Peyer's patch (tissue), 4 donors: Measurements from ENCODE around the gene LCP1. TPM values are rescaled to one million over a fixed set of nuclear protein-coding genes. Genes with fewer than 3 reads are reported as not detected.

Experiments
- DNase-seq, 3 donors: peaks; one replicate each; pipeline ENCODE4 v3.0.0-alpha.2; 2017 to 2019
- H3K27ac ChIP-seq, 4 donors: fragments of 200-600 bp; sonication (generic); one replicate each; pipeline ENCODE4 v1.5.1; 2016 to 2019
- H3K27me3 ChIP-seq, 2 donors: fragments of 200-600 bp; sonication (generic); one replicate each; pipeline ENCODE4 v1.5.1; 2019
- H3K36me3 ChIP-seq, 3 donors: fragments of 200-600 bp; sonication (generic); one replicate each; pipeline ENCODE4 v1.5.1; 2016 to 2019
- H3K4me1 ChIP-seq, 4 donors: fragments of 200-600 bp; sonication (generic); one replicate each; pipeline ENCODE4 v1.5.1; 2016 to 2019
- H3K4me3 ChIP-seq, 4 donors: fragments of 200-600 bp; sonication (generic); 1 replicate in 3 of 4; 2 replicates in 1 of 4; pipeline ENCODE4 v1.5.1; 2016 to 2019; ENCODE audit warnings: mild to moderate bottlenecking in 1 of 4
- H3K9me3 ChIP-seq, 4 donors: fragments of 200-600 bp; sonication (generic); one replicate each; pipeline ENCODE4 v1.5.1; 2016 to 2019; ENCODE audit warnings: mild to moderate bottlenecking in 1 of 4
- POLR2A ChIP-seq, 2 donors: fragments of 450-650 bp; IDR thresholded peaks; one replicate each; pipeline ENCODE4 v1.5.1; 2017; ENCODE audit warnings: antibody characterized with exemption in 2 of 2, mild to moderate bottlenecking in 2 of 2, moderate library complexity in 2 of 2
- total RNA-seq, 4 donors: library from RNA; depleted of rRNA; stranded (reverse); fragments of >200 nt; gene quantifications; one replicate each; pipeline ENCODE4 v1.1.0, GENCODE V29; 2016
- TF ChIP-seq, protein P1 (sequence below), 6 experiments: fragments of 450-650 bp in 4 of 6; fragments of 200-600 bp in 2 of 6; sonication (generic) in 1 of 6; IDR thresholded peaks; one replicate each; pipeline ENCODE4 v1.5.1; 2017 to 2019; ENCODE audit warnings: antibody characterized with exemption in 6 of 6, mild to moderate bottlenecking in 3 of 6, moderate library complexity in 1 of 6

LCP1 gene
- total RNA-seq, 4 donors from 2014 or later, result 11.1 to 167 (median 19.2) TPM

DNA sequence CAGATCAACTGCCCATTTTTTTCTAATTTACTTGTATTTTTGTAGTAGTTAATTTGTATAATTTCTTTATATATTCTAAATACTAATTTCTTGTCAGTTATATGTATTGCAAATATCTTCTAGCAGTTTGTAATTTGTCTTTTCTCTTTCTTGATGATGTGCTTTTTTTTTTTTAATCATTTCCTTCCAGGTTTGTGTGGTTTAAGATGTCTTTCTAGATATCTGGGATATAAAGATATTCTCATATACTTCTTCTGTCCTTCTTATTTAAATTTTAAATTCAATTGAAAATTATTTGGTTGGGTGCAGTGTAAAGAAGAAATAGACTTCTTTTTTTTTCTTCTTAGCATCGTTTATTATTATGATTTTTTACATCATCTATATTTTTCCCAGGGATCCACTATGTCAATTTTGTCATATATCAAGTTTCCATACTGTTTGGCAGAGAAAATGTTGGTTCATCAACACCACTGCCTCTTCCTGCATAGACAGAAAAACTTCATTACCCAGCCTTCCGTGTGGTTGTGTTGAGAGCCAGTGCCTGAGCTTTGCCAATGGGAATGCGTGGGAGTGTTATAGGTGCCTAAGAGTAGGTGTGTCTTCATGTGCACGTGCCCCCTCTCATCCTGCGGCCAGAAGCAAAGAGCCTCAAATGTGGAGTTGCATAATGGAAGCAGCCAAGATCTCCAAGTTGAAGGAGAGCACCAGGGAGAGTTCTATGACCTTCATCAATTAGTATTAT lies 93.0 kb downstream of the LCP1 start:
- H3K27ac ChIP-seq, result no peak overlapping the region
- DNase-seq, result no peak
- no peaks in the 10 kb centered on the region for H3K27me3 ChIP-seq
- H3K9me3 ChIP-seq, result no peaks in the 10 kb centered on the region
- no peaks in the 10 kb centered on the region for H3K4me1 ChIP-seq
- H3K4me3 ChIP-seq, result no peak overlapping the region
- TF ChIP-seq POLR2A (IDR thresholded peaks at IDR 0.05), result no peak
- TF ChIP-seq, protein P1, sequence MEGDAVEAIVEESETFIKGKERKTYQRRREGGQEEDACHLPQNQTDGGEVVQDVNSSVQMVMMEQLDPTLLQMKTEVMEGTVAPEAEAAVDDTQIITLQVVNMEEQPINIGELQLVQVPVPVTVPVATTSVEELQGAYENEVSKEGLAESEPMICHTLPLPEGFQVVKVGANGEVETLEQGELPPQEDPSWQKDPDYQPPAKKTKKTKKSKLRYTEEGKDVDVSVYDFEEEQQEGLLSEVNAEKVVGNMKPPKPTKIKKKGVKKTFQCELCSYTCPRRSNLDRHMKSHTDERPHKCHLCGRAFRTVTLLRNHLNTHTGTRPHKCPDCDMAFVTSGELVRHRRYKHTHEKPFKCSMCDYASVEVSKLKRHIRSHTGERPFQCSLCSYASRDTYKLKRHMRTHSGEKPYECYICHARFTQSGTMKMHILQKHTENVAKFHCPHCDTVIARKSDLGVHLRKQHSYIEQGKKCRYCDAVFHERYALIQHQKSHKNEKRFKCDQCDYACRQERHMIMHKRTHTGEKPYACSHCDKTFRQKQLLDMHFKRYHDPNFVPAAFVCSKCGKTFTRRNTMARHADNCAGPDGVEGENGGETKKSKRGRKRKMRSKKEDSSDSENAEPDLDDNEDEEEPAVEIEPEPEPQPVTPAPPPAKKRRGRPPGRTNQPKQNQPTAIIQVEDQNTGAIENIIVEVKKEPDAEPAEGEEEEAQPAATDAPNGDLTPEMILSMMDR (IDR thresholded peaks at IDR 0.05), result no peak
- no peaks in the 10 kb centered on the region for H3K36me3 ChIP-seq

DNA sequence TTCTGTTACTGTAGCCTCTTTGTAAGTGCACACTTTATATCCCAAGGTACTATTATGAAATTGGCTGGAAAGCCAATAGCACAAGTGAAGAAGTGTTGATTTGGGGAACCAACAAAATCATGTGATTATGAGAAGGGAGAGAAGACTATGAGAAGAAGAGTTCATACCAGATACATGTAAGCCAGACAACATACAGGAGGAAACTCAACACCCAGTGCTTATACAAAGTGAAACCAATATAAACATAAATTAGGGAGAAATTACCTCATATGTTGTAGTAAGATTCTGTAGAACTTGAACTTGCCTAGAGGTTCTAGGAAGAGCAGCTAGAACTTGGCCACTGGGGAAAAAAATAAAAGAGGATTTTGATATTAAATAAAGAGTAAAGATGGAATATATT lies 94.5 kb downstream of the LCP1 start:
- H3K36me3 ChIP-seq, result no peaks in the 10 kb centered on the region
- no peaks in the 10 kb centered on the region for H3K4me1 ChIP-seq
- no peaks in the 10 kb centered on the region for H3K9me3 ChIP-seq
- TF ChIP-seq, protein P1 (IDR thresholded peaks at IDR 0.05), result no peak
- TF ChIP-seq POLR2A (IDR thresholded peaks at IDR 0.05), result no peak
- H3K27ac ChIP-seq, result no peak overlapping the region
- no peak for DNase-seq
- H3K4me3 ChIP-seq, result no peak overlapping the region
- H3K27me3 ChIP-seq, result no peaks in the 10 kb centered on the region

DNA sequence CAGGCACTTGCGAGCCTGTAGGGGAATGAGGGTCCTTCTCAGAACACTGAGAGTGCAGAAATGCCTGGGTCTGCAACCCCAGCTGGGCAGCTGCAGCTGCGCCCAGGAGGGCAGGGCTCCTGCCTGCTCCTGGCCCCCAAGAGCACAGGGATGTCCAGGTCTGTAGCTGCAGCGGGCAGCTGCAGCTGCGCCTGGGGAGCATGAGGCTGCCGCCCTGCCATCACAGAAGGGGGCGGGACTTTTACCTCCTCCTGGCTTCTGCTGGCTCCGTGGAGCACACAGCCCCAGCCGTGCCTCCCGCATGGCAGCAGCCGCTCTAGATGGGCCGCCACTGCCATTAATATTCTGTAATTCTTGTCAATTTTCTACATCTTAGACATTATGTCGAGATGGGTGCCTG lies 95.0 kb downstream of the LCP1 start:
- Histone ChIP-seq H3K36me3 (no peaks in the 10 kb centered on the region), H3K9me3 (no peaks in the 10 kb centered on the region), H3K27ac (no peak overlapping the region), H3K27me3 (no peaks in the 10 kb centered on the region), H3K4me1 (no peaks in the 10 kb centered on the region), H3K4me3 (no peak overlapping the region)
- DNase-seq, result no peak
- TF ChIP-seq POLR2A (IDR thresholded peaks at IDR 0.05), result no peak
- TF ChIP-seq, protein P1 (IDR thresholded peaks at IDR 0.05), result no peak

DNA sequence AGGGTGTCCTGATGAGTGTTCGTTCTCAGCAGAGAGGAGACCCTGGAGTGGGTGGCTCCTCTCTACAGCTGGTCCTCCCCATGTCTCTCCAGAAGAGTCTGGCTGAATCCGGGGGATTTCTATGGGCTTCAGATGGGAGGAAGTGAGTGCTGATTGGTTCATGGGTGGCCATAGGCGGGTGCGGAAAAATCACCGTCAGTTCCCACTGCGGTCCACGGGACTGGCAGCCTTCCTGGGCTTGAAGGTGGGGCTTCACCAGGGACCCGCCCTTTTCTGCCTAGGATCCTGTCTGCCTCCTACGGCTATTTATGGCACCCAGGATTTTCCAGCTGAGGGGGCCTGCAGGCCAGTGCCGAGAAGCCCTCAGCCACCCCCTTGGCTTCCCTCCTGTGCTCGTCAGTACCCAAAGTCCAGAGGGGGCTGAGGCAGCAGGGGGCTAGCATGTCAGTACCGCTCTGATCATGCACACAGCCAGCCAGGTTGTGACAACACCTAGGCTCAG lies 95.5 kb downstream of the LCP1 start:
- DNase-seq, result no peak
- no peak overlapping the region for H3K27ac ChIP-seq
- H3K27me3 ChIP-seq, result no peaks in the 10 kb centered on the region
- H3K36me3 ChIP-seq, result no peaks in the 10 kb centered on the region
- no peaks in the 10 kb centered on the region for H3K4me1 ChIP-seq
- TF ChIP-seq, protein P1 (IDR thresholded peaks at IDR 0.05), result no peak
- TF ChIP-seq POLR2A (IDR thresholded peaks at IDR 0.05), result no peak
- H3K4me3 ChIP-seq, result no peak overlapping the region
- H3K9me3 ChIP-seq, result no peaks in the 10 kb centered on the region

DNA sequence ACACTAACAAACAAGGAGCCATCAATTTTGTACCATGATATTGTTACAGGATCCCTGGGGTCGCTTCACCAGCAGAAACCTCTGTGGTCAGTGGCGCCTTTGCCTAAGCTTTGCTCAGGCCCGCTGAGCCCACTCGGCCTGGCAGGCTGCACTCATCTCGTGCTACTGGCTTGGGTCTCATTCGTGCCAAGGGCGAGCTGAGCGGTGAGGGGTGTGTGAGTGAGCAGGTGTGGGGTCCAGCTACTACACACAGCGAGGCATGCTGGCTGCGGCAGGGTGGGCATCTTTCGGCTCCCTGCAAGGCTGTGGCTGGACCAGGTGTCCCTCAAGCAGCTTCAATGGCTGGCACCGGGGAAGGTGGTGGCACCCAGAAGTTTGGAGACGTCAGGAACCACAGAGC lies 96.2 kb downstream of the LCP1 start:
- Histone ChIP-seq H3K36me3 (no peaks in the 10 kb centered on the region), H3K4me1 (no peaks in the 10 kb centered on the region), H3K27me3 (no peaks in the 10 kb centered on the region), H3K4me3 (no peak overlapping the region), H3K9me3 (no peaks in the 10 kb centered on the region), H3K27ac (no peak overlapping the region)
- TF ChIP-seq, protein P1 (IDR thresholded peaks at IDR 0.05), result no peak
- TF ChIP-seq POLR2A (IDR thresholded peaks at IDR 0.05), result no peak
- no peak for DNase-seq
